GM21367 (cell line): ENCODE results near the gene CIDEB.
"Not testable (repeated sequence)": the region's sequence is repeated elsewhere in the genome, so short reads cannot be mapped to it uniquely, and the experiment has no call there.

Source experiments
- ATAC-seq: cut with Tn5 transposase; IDR thresholded peaks from one replicate; pipeline ENCODE4 v1.9.1; 2021; ENCODE audit not compliant: unreplicated experiment

CIDEB gene

GRCh38 chr14:24332268-24332993 is 24.7 kb upstream of the CIDEB start:
- peak; percentile 58 for ATAC-seq

GRCh38 chr14:24331731-24332267 is 24.0 kb upstream of the CIDEB start:
- ATAC-seq = no peak

GRCh38 chr14:24330973-24331674 is 23.3 kb upstream of the CIDEB start:
- no peak for ATAC-seq

- ATAC-seq = no peak
These were observed 22.0 kb upstream of the CIDEB start for GRCh38 chr14:24329736-24330135.

GRCh38 chr14:24329073-24329663 is 21.4 kb upstream of the CIDEB start:
- no peak for ATAC-seq

- ATAC-seq = not testable (repeated sequence)
These were observed 20.1 kb upstream of the CIDEB start for GRCh38 chr14:24327914-24328313.

GRCh38 chr14:24327303-24327702 is 19.5 kb upstream of the CIDEB start:
- no peak for ATAC-seq

- ATAC-seq = no peak
These were observed 18.2 kb upstream of the CIDEB start for GRCh38 chr14:24325963-24326362.

- no peak for ATAC-seq
These were observed 17.3 kb upstream of the CIDEB start for GRCh38 chr14:24325041-24325530.

- ATAC-seq = no peak
These were observed 16.2 kb upstream of the CIDEB start for GRCh38 chr14:24324024-24324423.

- no peak for ATAC-seq
These were observed 15.6 kb upstream of the CIDEB start for GRCh38 chr14:24323341-24323740.

- no peak for ATAC-seq
These were observed 14.9 kb upstream of the CIDEB start for GRCh38 chr14:24322672-24323071.

GRCh38 chr14:24321212-24321975 is 13.6 kb upstream of the CIDEB start:
- ATAC-seq = no peak

GRCh38 chr14:24317141-24317928 is 9.6 kb upstream of the CIDEB start:
- ATAC-seq = no peak

- no peak for ATAC-seq
These were observed 8.8 kb upstream of the CIDEB start for GRCh38 chr14:24316597-24316950.

- no peak for ATAC-seq
These were observed 8.2 kb upstream of the CIDEB start for GRCh38 chr14:24315807-24316596.

- no peak for ATAC-seq
These were observed 7.5 kb upstream of the CIDEB start for GRCh38 chr14:24315243-24315806.

GRCh38 chr14:24314377-24315193 is 6.8 kb upstream of the CIDEB start:
- ATAC-seq = no peak
